T-helper 1 cell treated with Interleukin-12 subunit alpha and Interleukin-12 subunit beta and Interleukin-4 antibody, amounts not matched to agents 30 μg/mL and 1 μg/mL, for 36 hours (primary cell): Measurements from ENCODE around the gene FGD2.
A peak's percentile ranks its signal among the peaks of the same experiment; 100 is the strongest.

ENCODE experiments used
- H3K27ac Mint-ChIP-seq: one replicate; pipeline ENCODE4 v1.8.0; 2021; ENCODE audit warnings: mild to moderate bottlenecking, mixed read lengths
- H3K27me3 Mint-ChIP-seq: one replicate; pipeline ENCODE4 v1.8.0; 2021; ENCODE audit warnings: low read depth, mixed read lengths
- H3K36me3 Mint-ChIP-seq: one replicate; pipeline ENCODE4 v1.8.0; 2021; ENCODE audit warnings: low read depth, mixed read lengths
- H3K4me1 Mint-ChIP-seq: one replicate; pipeline ENCODE4 v1.8.0; 2021; ENCODE audit warnings: low read depth, mixed read lengths
- H3K4me3 Mint-ChIP-seq: one replicate; pipeline ENCODE4 v1.8.0; 2021; ENCODE audit warnings: mild to moderate bottlenecking, moderate library complexity, mixed read lengths
- H3K9me3 Mint-ChIP-seq: one replicate; pipeline ENCODE4 v1.8.0; 2021; ENCODE audit warnings: mixed read lengths

The FGD2 gene

DNA sequence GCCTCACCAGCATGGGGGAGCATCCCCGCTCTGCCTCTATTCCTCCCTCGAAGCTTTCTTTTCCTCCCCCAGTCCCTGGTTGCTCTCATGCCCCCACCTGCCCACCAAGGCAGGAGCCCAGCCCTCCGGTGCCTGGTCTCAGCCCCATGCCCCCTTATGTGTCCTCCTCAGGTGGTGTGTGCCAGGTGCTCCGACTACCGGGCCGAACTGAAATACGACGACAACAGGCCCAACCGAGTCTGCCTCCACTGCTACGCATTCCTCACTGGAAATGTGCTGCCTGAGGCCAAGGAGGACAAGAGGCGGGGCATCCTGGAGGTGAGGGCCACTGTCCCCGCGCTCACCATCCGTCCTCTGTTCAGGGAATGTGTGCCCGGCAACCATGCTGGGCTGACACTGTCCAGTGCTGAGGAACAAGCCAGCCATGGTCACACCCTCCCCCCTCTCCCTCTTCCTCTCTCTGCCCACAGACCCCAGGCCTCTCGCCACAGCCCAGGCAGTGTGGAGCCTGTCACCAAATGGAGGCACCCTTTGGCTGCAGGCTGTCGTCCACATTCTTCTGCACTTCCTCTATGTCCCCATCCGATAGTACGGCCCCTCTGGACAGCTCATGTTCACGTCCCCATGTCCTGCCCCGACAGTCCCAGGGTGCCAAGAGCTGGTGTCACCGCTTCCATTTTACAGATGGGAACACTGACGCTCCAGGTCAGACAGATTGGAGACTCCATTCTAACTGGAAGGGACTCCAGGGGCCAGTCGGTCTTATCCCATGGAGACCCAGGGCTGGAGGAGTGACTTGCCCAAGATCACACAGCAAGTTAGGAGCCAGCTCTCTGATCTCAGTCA lies 20.4 kb downstream of the FGD2 start:
- Mint-ChIP-seq H3K9me3 (peaks cover 4% of the 10 kb centered on the region), H3K27me3 (no peaks in the 10 kb centered on the region), H3K27ac (peak overlapping the region; percentile 83), H3K4me1 (peaks cover 65% of the 10 kb centered on the region), H3K36me3 (peaks cover 8% of the 10 kb centered on the region), H3K4me3 (no peak overlapping the region)

- Mint-ChIP-seq H3K36me3 (peaks cover 8% of the 10 kb centered on the region), H3K27ac (peak overlapping the region; percentile 57), H3K9me3 (peaks cover 5% of the 10 kb centered on the region), H3K4me1 (peaks cover 55% of the 10 kb centered on the region), H3K4me3 (no peak overlapping the region), H3K27me3 (no peaks in the 10 kb centered on the region)
Observed at GRCh38 chr6:37027036-37027720, 21.7 kb downstream of the FGD2 start.

DNA sequence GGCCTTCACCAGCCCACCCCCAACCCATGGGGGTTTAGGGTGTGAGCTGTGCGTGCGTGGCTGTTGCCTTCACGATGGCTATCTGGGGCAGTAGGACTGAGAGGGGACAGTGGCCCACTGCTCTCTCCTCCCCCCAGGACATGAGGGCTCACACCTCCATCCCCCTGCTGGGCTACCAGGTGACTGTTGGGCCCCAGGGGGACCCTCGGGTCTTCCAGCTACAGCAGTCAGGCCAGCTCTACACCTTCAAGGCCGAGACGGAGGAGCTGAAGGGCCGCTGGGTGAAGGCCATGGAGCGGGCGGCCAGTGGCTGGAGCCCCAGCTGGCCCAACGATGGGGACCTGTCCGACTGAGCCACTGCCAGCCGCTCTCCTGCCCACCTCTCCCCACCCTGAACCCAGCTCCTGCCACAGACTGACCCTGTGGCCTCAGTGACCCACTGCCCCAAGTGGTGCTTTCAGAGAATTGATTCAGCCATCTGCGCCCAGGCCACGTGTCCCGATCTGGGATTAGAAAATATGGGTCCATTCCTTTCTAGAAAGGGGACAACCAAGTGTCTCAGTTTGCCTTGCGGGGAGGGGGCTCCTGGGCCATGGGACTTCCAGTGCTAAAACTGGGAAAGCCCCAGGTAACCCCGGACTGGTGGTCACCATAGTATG lies 22.5 kb downstream of the FGD2 start:
- Mint-ChIP-seq H3K27ac (peak overlapping the region; percentile 65), H3K9me3 (peaks cover 5% of the 10 kb centered on the region), H3K4me3 (no peak overlapping the region), H3K4me1 (peaks cover 50% of the 10 kb centered on the region), H3K36me3 (peaks cover 11% of the 10 kb centered on the region), H3K27me3 (no peaks in the 10 kb centered on the region)

GRCh38 chr6:37029249-37029971 lies 24.0 kb downstream of the FGD2 start:
- peak overlapping the region; percentile 83 for H3K27ac Mint-ChIP-seq
- H3K4me3 Mint-ChIP-seq, result no peak overlapping the region
- peaks cover 18% of the 10 kb centered on the region for H3K36me3 Mint-ChIP-seq
- H3K27me3 Mint-ChIP-seq, result no peaks in the 10 kb centered on the region
- H3K4me1 Mint-ChIP-seq, result peaks cover 54% of the 10 kb centered on the region
- peaks cover 5% of the 10 kb centered on the region for H3K9me3 Mint-ChIP-seq

DNA sequence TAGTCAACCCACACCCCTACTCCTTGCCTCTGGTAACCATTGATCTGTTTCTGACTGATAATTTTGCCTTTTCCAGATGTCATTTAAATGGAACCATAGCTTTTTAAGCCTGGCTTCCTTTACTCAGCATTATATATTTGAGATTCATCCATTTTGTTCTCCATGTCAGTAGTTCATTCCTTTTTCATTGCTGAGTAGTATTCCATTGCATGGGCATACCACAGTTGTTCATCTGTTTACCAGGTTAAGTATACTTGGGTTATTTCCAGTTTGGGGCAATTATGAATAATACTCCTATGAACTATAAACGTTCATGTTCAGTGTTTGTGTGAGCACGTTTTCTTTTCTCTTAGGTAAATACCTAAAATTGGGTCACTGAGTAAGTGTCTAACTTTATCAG lies 25.1 kb downstream of the FGD2 start:
- H3K4me1 Mint-ChIP-seq, result peaks cover 50% of the 10 kb centered on the region
- peak overlapping the region; percentile 36 for H3K27ac Mint-ChIP-seq
- peaks cover 5% of the 10 kb centered on the region for H3K9me3 Mint-ChIP-seq
- H3K4me3 Mint-ChIP-seq, result no peak overlapping the region
- peaks cover 18% of the 10 kb centered on the region for H3K36me3 Mint-ChIP-seq
- H3K27me3 Mint-ChIP-seq, result no peaks in the 10 kb centered on the region

- H3K4me1 Mint-ChIP-seq, result peaks cover 46% of the 10 kb centered on the region
- no peaks in the 10 kb centered on the region for H3K27me3 Mint-ChIP-seq
- H3K4me3 Mint-ChIP-seq, result no peak overlapping the region
- peaks cover 18% of the 10 kb centered on the region for H3K36me3 Mint-ChIP-seq
- peak overlapping the region; percentile 77 for H3K27ac Mint-ChIP-seq
- H3K9me3 Mint-ChIP-seq, result peaks cover 5% of the 10 kb centered on the region
Observed at GRCh38 chr6:37032239-37032638, 26.8 kb downstream of the FGD2 start.

DNA sequence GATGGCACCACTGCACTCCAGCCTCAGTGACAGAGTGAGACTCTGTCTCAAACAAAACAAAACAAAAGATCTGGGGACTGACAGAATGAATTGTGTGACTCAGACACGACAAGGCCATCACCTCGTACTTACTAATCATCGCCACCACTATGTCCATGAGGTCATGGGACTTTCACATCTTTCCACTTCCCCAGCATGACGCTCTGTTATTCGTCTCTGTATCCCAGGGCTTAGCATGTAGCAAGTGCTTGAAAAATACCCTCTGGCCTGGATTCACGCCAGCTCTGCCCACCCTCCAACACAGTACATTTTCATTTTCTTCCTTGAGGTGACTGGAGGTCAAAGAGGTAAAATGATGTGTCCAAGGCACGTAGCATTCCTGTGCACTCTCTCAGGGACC lies 27.8 kb downstream of the FGD2 start:
- Mint-ChIP-seq H3K4me1 (peaks cover 48% of the 10 kb centered on the region), H3K27ac (peak overlapping the region; percentile 82), H3K4me3 (no peak overlapping the region), H3K36me3 (peaks cover 18% of the 10 kb centered on the region), H3K27me3 (no peaks in the 10 kb centered on the region), H3K9me3 (peaks cover 5% of the 10 kb centered on the region)

GRCh38 chr6:37033819-37034795 lies 28.7 kb downstream of the FGD2 start:
- no peak overlapping the region for H3K4me3 Mint-ChIP-seq
- H3K36me3 Mint-ChIP-seq, result peaks cover 18% of the 10 kb centered on the region
- H3K27ac Mint-ChIP-seq, result peak overlapping the region; percentile 82
- no peaks in the 10 kb centered on the region for H3K27me3 Mint-ChIP-seq
- H3K4me1 Mint-ChIP-seq, result peaks cover 47% of the 10 kb centered on the region
- H3K9me3 Mint-ChIP-seq, result peaks cover 5% of the 10 kb centered on the region

DNA sequence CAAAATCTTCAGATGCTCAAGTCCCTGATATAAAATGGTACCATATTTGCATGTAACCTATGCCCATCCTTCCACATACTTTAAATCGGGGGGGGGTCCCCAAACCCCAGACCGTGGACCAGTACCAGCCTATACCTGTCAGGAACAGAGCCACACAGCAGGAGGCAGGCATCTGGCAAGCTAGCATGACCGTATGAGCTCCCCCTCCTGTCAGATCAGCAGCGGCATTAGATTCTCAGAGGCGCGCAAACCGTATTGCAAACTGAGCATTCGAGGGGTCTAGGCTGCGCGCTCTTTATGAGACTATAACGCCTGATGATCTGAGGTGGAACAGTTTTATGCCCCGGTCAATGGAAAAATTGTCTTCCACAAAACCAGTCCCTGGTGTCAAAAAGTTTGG lies 30.7 kb downstream of the FGD2 start:
- Mint-ChIP-seq H3K27ac (no peak overlapping the region), H3K36me3 (peaks cover 13% of the 10 kb centered on the region), H3K9me3 (no peaks in the 10 kb centered on the region), H3K4me3 (no peak overlapping the region), H3K27me3 (no peaks in the 10 kb centered on the region), H3K4me1 (peaks cover 43% of the 10 kb centered on the region)

DNA sequence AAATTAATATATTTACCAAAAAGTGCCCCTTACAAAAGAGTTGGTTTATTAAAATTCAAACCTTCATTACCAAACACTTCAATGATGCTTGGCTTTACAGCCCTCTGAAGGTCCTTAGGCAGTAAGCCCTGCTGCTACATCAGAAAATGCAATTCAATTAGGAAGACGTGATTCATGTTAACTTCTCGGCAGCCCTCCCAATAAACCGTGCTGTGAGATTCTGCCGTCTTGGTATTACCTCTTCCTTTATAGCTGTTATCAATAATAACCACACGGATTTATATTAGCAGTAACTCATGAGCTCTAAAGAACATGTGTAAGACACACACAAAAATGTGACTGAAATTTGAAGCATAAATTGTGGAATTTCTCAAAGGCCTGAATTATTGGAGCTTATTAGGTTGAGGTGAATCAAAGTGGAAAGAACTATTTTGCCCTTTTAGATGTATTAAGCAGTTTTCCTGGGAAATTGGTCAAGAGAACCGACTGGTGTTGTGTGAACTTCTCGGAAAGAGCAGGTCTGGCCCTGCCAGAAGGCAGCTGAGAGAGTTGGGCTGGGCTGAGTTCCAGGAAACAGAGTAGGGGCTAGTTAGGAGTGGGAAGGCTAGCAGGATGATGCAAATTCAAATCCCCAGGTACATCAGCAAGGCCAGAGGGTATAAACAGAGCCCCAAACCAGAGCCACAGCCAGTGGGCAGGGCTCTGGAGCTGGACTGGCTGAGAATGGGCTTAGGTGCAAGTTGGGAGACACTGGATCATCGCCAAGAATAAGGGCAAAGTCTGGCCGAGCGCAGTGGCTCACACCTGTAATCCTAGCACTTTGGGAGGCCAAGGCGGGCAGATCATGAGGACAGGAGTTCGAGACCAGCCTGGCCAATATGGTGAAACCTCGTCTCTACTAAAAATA lies 33.1 kb downstream of the FGD2 start:
- Mint-ChIP-seq H3K27me3 (no peaks in the 10 kb centered on the region), H3K36me3 (peaks cover 8% of the 10 kb centered on the region), H3K9me3 (peaks cover 3% of the 10 kb centered on the region), H3K4me1 (peaks cover 49% of the 10 kb centered on the region), H3K27ac (peak overlapping the region; percentile 57), H3K4me3 (no peak overlapping the region)

- Mint-ChIP-seq H3K27me3 (no peaks in the 10 kb centered on the region), H3K4me1 (peaks cover 43% of the 10 kb centered on the region), H3K27ac (no peak overlapping the region), H3K36me3 (peaks cover 7% of the 10 kb centered on the region), H3K9me3 (peaks cover 3% of the 10 kb centered on the region), H3K4me3 (no peak overlapping the region)
Observed at GRCh38 chr6:37039958-37040357, 34.5 kb downstream of the FGD2 start.

DNA sequence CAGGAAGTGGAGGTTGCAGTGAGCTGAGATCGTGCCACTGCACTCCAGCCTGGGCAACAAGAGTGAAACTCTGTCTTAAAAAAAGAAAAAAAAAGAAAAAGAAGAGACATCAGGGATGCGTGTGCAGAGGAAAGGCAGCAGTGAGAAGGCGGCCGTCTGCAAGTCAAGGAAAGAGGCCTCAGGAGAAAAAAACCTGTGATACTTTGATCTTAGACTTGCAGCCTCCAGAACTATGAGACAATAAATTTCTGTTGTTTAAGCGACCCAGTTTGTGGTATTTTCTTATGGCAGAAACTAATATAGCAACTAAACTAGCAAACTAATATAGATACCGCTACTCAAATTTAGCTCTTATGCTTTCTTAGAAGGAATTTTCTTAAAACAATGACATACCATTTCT lies 36.1 kb downstream of the FGD2 start:
- Mint-ChIP-seq H3K4me1 (peaks cover 47% of the 10 kb centered on the region), H3K36me3 (peaks cover 7% of the 10 kb centered on the region), H3K4me3 (no peak overlapping the region), H3K27me3 (no peaks in the 10 kb centered on the region), H3K9me3 (peaks cover 3% of the 10 kb centered on the region), H3K27ac (peak overlapping the region; percentile 67)

GRCh38 chr6:37042150-37042549 lies 36.7 kb downstream of the FGD2 start:
- Mint-ChIP-seq H3K4me3 (peak overlapping the region; percentile 10), H3K4me1 (peaks cover 52% of the 10 kb centered on the region), H3K36me3 (peaks cover 7% of the 10 kb centered on the region), H3K9me3 (peaks cover 3% of the 10 kb centered on the region), H3K27me3 (no peaks in the 10 kb centered on the region), H3K27ac (peak overlapping the region; percentile 67)
